ENCODE results near the gene NUDT22.

GRCh38 chr11:64263947-64264317, 37.9 kb downstream of the NUDT22 start:
- TF ChIP-seq CTCF (optimal IDR thresholded peaks at IDR 0.05 in 1 of 3, IDR thresholded peaks at IDR 0.05 in 1 of 3, conservative IDR thresholded peaks at IDR 0.05 in 1 of 3; ENCODE audit: extremely low read depth in 1 of 3, insufficient read depth in 2 of 3, low read length in 3 of 3): no peak
- no peak for TF ChIP-seq EZH2 (IDR thresholded peaks at IDR 0.05; ENCODE audit: low read length)
